HCT116 (cell line): Measurements from ENCODE around the gene TBRG1. TPM values are rescaled to one million over a fixed set of nuclear protein-coding genes. Genes with fewer than 3 reads are reported as not detected.
A peak's percentile ranks its signal among the peaks of the same experiment; 100 is the strongest.

ENCODE experiments used
- ATAC-seq: fragments of 200-7000 bp; cut with Tn5 transposase; 2 replicates; pipeline ENCODE4 v1.9.1; 2020; ENCODE audit warnings: mild to moderate bottlenecking, moderate library complexity
- BruUV-seq: library from RNA; stranded (reverse); fragments of 400-500 nt; replicated peaks from 2 replicates; lab custom pipeline; 2021; lab: Mats Ljungman, UMichigan
- CTCF ChIA-PET: fragments of 300-600 bp; sonication (Branson Sonifier 250); formaldehyde crosslinking; loops from one replicate; lab custom pipeline; 2021; ENCODE audit warnings: antibody characterized with exemption; lab: Charles Lee
- POLR2A ChIA-PET: fragments of 300-600, 350-600 bp; sonication (Branson Sonifier 250); formaldehyde crosslinking; loops from one replicate; lab custom pipeline; 2021; ENCODE audit warnings: antibody characterized with exemption; lab: Charles Lee
- RAD21 ChIA-PET, 2 experiments: fragments of 300-600 bp; sonication (Branson Sonifier 250); formaldehyde crosslinking; loops; one replicate each; lab custom pipeline; 2023; ENCODE audit warnings: low total read pairs in 2 of 2; ENCODE audit not compliant: uncharacterized antibody in 2 of 2, unreplicated experiment in 2 of 2, low non-redundant PET in 1 of 2; lab: Charles Lee
- DNase-seq: peaks from one replicate; pipeline ENCODE4 v3.0.0-alpha.2; 2010; ENCODE audit warnings: low read depth, low spot score
- H2AFZ ChIP-seq: fragments of 200-600 bp; shearing (Covaris generic), sonication (generic); 2 replicates; pipeline ENCODE4 v1.6.1; 2017; ENCODE audit warnings: low read depth, mixed run types, mixed read lengths, antibody characterized with exemption, low read length; ENCODE audit not compliant: poor library complexity, severe bottlenecking
- H3K27ac ChIP-seq: 2 replicates; pipeline ENCODE4 v1.5.1; 2012; ENCODE audit warnings: low read depth, low read length
- H3K27me3 ChIP-seq: fragments of 200-600 bp; sonication (generic); 2 replicates; pipeline ENCODE4 v1.6.1; 2016; ENCODE audit warnings: mixed run types, low read length, mixed read lengths; ENCODE audit not compliant: insufficient read depth
- H3K36me3 ChIP-seq, 2 experiments: fragments of 200-500 bp in 1 of 2; fragments of 200-600 bp in 1 of 2; sonication (Bioruptor generic) in 1 of 2; sonication (generic) in 1 of 2; 2 replicates each; pipeline versions ENCODE4 v1.5.1 to v1.6.1; 2014 to 2016; ENCODE audit warnings: low read length in 2 of 2, inconsistent platforms in 1 of 2, mixed read lengths in 1 of 2, mixed run types in 1 of 2; ENCODE audit not compliant: insufficient read depth in 2 of 2, control insufficient read depth in 1 of 2
- H3K4me1 ChIP-seq, 2 experiments: fragments of 200-600 bp in 1 of 2; sonication (generic) in 1 of 2; 2 replicates each; pipeline versions ENCODE4 v1.5.1 to v1.6.1; 2012 to 2017; ENCODE audit warnings: low read length in 2 of 2, inconsistent platforms in 1 of 2, mild to moderate bottlenecking in 1 of 2, mixed read lengths in 1 of 2, mixed run types in 1 of 2, moderate library complexity in 1 of 2; ENCODE audit not compliant: insufficient read depth in 2 of 2, control insufficient read depth in 1 of 2
- H3K4me2 ChIP-seq: fragments of 200-600 bp; sonication (generic); 2 replicates; pipeline ENCODE4 v1.6.1; 2017; ENCODE audit warnings: mixed run types, low read length, mixed read lengths
- H3K4me3 ChIP-seq, 2 experiments: fragments of 200-600 bp in 1 of 2; sonication (generic) in 1 of 2; replicated peaks in 1 of 2; 2 replicates each; pipeline ENCODE4 v1.5.1; 2011 to 2016; ENCODE audit warnings: low read length in 2 of 2, control low read depth in 1 of 2, low read depth in 1 of 2, mild to moderate bottlenecking in 1 of 2, mixed read lengths in 1 of 2, mixed run types in 1 of 2
- H3K79me2 ChIP-seq: fragments of 200-600 bp; sonication (generic); 2 replicates; pipeline ENCODE4 v1.6.1; 2017; ENCODE audit warnings: mild to moderate bottlenecking, mixed run types, low read length, moderate library complexity, mixed read lengths; ENCODE audit not compliant: insufficient read depth
- H3K9ac ChIP-seq: fragments of 200-600 bp; sonication (generic); 2 replicates; pipeline ENCODE4 v1.6.1; 2016; ENCODE audit warnings: low read length, mixed read lengths
- H3K9me2 ChIP-seq: fragments of 200-600 bp; sonication (generic), shearing (Covaris generic); 2 replicates; pipeline ENCODE4 v1.6.1; 2017; ENCODE audit warnings: mixed run types, mild to moderate bottlenecking, moderate library complexity; ENCODE audit not compliant: insufficient read depth
- H3K9me3 ChIP-seq, 2 experiments: fragments of 200-500 bp in 1 of 2; fragments of 200-600 bp in 1 of 2; sonication (Bioruptor generic) in 1 of 2; sonication (generic) in 1 of 2; 2 replicates each; pipeline ENCODE4 v1.6.1; 2014 to 2017; ENCODE audit warnings: low read length in 2 of 2, mixed read lengths in 2 of 2, inconsistent platforms in 1 of 2, low read depth in 1 of 2, mild to moderate bottlenecking in 1 of 2, mixed run types in 1 of 2, moderate library complexity in 1 of 2; ENCODE audit not compliant: control insufficient read depth in 1 of 2, insufficient read depth in 1 of 2
- H4K20me1 ChIP-seq: fragments of 200-600 bp; sonication (generic), shearing (Covaris generic); 2 replicates; pipeline ENCODE4 v1.6.1; 2017; ENCODE audit warnings: mixed run types, mild to moderate bottlenecking, moderate library complexity; ENCODE audit not compliant: insufficient read depth
- CEBPB ChIP-seq: IDR thresholded peaks from 2 replicates; pipeline ENCODE4 v1.6.1; 2012; ENCODE audit warnings: low read depth
- CTCF ChIP-seq, 3 experiments: fragments of 200-600 bp in 1 of 3; sonication (generic) in 1 of 3; IDR thresholded peaks in 2 of 3; conservative IDR thresholded peaks in 1 of 3; 2 replicates each; pipeline ENCODE4 v1.5.1; 2012 to 2017; ENCODE audit warnings: low read depth in 2 of 3, low read length in 2 of 3, antibody characterized with exemption in 1 of 3, borderline replicate concordance in 1 of 3, control low read depth in 1 of 3, mild to moderate bottlenecking in 1 of 3, mixed read lengths in 1 of 3, mixed run types in 1 of 3, moderate library complexity in 1 of 3; ENCODE audit not compliant: insufficient read depth in 1 of 3
- EGR1 ChIP-seq: IDR thresholded peaks from 2 replicates; pipeline ENCODE4 v1.6.1; 2012; ENCODE audit warnings: low read depth
- ELF1 ChIP-seq: IDR thresholded peaks from 2 replicates; pipeline ENCODE4 v1.6.1; 2012; ENCODE audit warnings: low read depth, borderline replicate concordance
- EZH2 ChIP-seq: fragments of 200-600 bp; sonication (generic); IDR thresholded peaks from 2 replicates; pipeline ENCODE4 v1.6.1; 2017; ENCODE audit warnings: antibody characterized with exemption, mixed run types
- MAX ChIP-seq: IDR thresholded peaks from 2 replicates; pipeline ENCODE4 v1.6.1; 2012
- POLR2A ChIP-seq: IDR thresholded peaks from 2 replicates; pipeline ENCODE4 v1.7.0; 2011; ENCODE audit warnings: borderline replicate concordance; ENCODE audit not compliant: insufficient read depth, insufficient read length; ENCODE audit errors: extremely low read depth
- POLR2AphosphoS5 ChIP-seq: IDR thresholded peaks from 2 replicates; pipeline ENCODE4 v1.6.1; 2011; ENCODE audit warnings: mild to moderate bottlenecking, low read depth, low read length, moderate library complexity
- RAD21 ChIP-seq: IDR thresholded peaks from 2 replicates; pipeline ENCODE4 v1.6.1; 2012; ENCODE audit warnings: low read depth, mild to moderate bottlenecking
- SIN3A ChIP-seq: IDR thresholded peaks from 2 replicates; pipeline ENCODE4 v1.6.1; 2012; ENCODE audit warnings: low read depth
- SP1 ChIP-seq: IDR thresholded peaks from 2 replicates; pipeline ENCODE4 v1.6.1; 2012; ENCODE audit warnings: low read depth
- SRF ChIP-seq: IDR thresholded peaks from 2 replicates; pipeline ENCODE4 v1.6.1; 2012; ENCODE audit warnings: low read depth
- YY1 ChIP-seq: IDR thresholded peaks from 2 replicates; pipeline ENCODE4 v1.6.1; 2011; ENCODE audit warnings: low read length, low read depth, moderate library complexity, mild to moderate bottlenecking; ENCODE audit not compliant: insufficient replicate concordance; ENCODE audit errors: extremely low read depth
- ZBTB33 ChIP-seq: IDR thresholded peaks from 2 replicates; pipeline ENCODE4 v1.6.1; 2011; ENCODE audit warnings: mild to moderate bottlenecking, low read length, moderate library complexity; ENCODE audit not compliant: insufficient replicate concordance; ENCODE audit errors: extremely low read depth
- ZFX ChIP-seq: fragments of 450-650 bp; IDR thresholded peaks from 2 replicates; pipeline ENCODE4 v1.6.1; 2017
- intact Hi-C: fragments of 100-400 bp; cut with micrococcal nuclease; formaldehyde crosslinking; loops from 2 replicates; pipeline ENCODE4 v1.10.0; 2022
- total RNA-seq: library from RNA; stranded (reverse); gene quantifications from one replicate; pipeline ENCODE4 v1.2.1, GENCODE V29; 2021; ENCODE audit not compliant: unreplicated experiment

Gene TBRG1
- total RNA-seq, 1 experiment from 2014 or later: 29.6 TPM

GRCh38 chr11:124672536-124673215, 50.0 kb downstream of the TBRG1 start (continued):
- TF ChIP-seq RAD21 (no peak), YY1 (no peak), POLR2A (no peak), ELF1 (no peak), CEBPB (no peak)

GRCh38 chr11:124673333-124674167, 50.9 kb downstream of the TBRG1 start, which contains the start of the genes SIAE and SPA17:
SIAE (minus strand) TSS chr11:124673739; CDS start chr11:124673708, 31 bp downstream.
SPA17 (plus strand) TSS chr11:124673904; CDS start chr11:124675265, 1,361 bp downstream.
- H3K27ac ChIP-seq: peak within 1 kb of the TSS; percentile 69
- peak within 1 kb of the TSS; percentile 88 for H3K9ac ChIP-seq
- H3K9me3 ChIP-seq: no peaks in the 10 kb centered on the region
- ChIA-PET POLR2A (interaction anchor here (1.0 kb wide), 1 partner anchor 10 kb away, joined by 3 read pairs; no protein-coding TSS in a partner anchor), RAD21 (interaction anchor here in 1 of 2 experiments (0.6 to 1.0 kb wide), 3 partner anchors 89 to 100 kb away, joined by 3 to 5 read pairs (median 4); partner anchors contain the start of gene ESAM), CTCF (interaction anchor here (0.7 to 1.7 kb wide), 4 partner anchors 74 to 163 kb away, joined by 3 to 6 read pairs (median 4); no protein-coding TSS in a partner anchor)
- no peaks in the 10 kb centered on the region for H4K20me1 ChIP-seq
- peak within 1 kb of the TSS; percentile 75 to 90 for H3K4me3 ChIP-seq
- H3K79me2 ChIP-seq: no peaks in the 10 kb centered on the region
- DNase-seq: peak; percentile 94
- intact Hi-C loops: no loop called here
- TSS peak; percentile 77 for BruUV-seq
- peak within 1 kb of the TSS; percentile 85 for H3K4me2 ChIP-seq
- H2AFZ ChIP-seq: peak within 1 kb of the TSS; percentile 59
- TF ChIP-seq CEBPB (no peak), ELF1 (peak; percentile 51; the same call in 1 of the 2 replicates), EZH2 (no peak), RAD21 (no peak), SP1 (peak; percentile 83), SIN3A (peak; percentile 57; the same call in 1 of the 2 replicates), ZBTB33 (peak; percentile 93), CTCF (IDR thresholded peaks at IDR 0.05 in 2 of 3, conservative IDR thresholded peaks at IDR 0.05 in 1 of 3; ENCODE audit: borderline replicate concordance in 1 of 3, insufficient read depth in 1 of 3, low read depth in 2 of 3, low read length in 2 of 3) (no peak), POLR2A (peak; percentile 55), SRF (no peak), POLR2AphosphoS5 (peak; percentile 97), YY1 (peak; percentile 68), ZFX (peak; percentile 70), MAX (peak; percentile 70; the same call in 1 of the 2 replicates), EGR1 (peak; percentile 87)
- H3K27me3 ChIP-seq: no peaks in the 10 kb centered on the region
- H3K4me1 ChIP-seq: peaks cover 3 to 20% of the 10 kb centered on the region in 2 experiments; a peak in 3 of 4 replicates
- peak; percentile 94 for ATAC-seq
- no peaks in the 10 kb centered on the region for H3K36me3 ChIP-seq
- H3K9me2 ChIP-seq: no peaks in the 10 kb centered on the region
